SK-N-SH treated with all-trans-retinoic acid at 6 μM for 48 hours (cell line): Measurements from ENCODE around the gene GID4.

Source experiments
- ATAC-seq: fragments of 200-7000 bp; cut with Tn5 transposase; 3 replicates; pipeline ENCODE4 v1.9.1; 2020; ENCODE audit warnings: mild to moderate bottlenecking, moderate library complexity
- ARNTL ChIP-seq: fragments of 450-650 bp; formaldehyde crosslinking; IDR thresholded peaks from 2 replicates; pipeline ENCODE4 v1.5.0; 2020; ENCODE audit warnings: low read depth, mild to moderate bottlenecking, moderate library complexity, borderline replicate concordance
- BACH2 ChIP-seq: fragments of 250-450 bp; sonication (Bioruptor Pico); IDR thresholded peaks from 2 replicates; pipeline ENCODE4 v1.9.0; 2021; ENCODE audit warnings: mild to moderate bottlenecking, borderline replicate concordance
- CSDC2 ChIP-seq: fragments of 250-450 bp; sonication (Bioruptor Pico); IDR thresholded peaks from 2 replicates; pipeline ENCODE4 v1.5.0; 2020; ENCODE audit warnings: mild to moderate bottlenecking, moderate library complexity
- CSRNP3 ChIP-seq: fragments of 250-450 bp; sonication (Bioruptor Pico); IDR thresholded peaks from 2 replicates; pipeline ENCODE4 v1.5.1; 2021; ENCODE audit warnings: mild to moderate bottlenecking, moderate library complexity
- ESRRG ChIP-seq: fragments of 250-450 bp; sonication (Bioruptor Pico); IDR thresholded peaks from 2 replicates; pipeline ENCODE4 v1.6.1; 2021; ENCODE audit warnings: mild to moderate bottlenecking
- GLIS3 ChIP-seq: fragments of 250-450 bp; sonication (Bioruptor Pico); IDR thresholded peaks from 2 replicates; pipeline ENCODE4 v1.5.0; 2020; ENCODE audit warnings: mild to moderate bottlenecking, moderate library complexity
- ISL1 ChIP-seq: fragments of 250-450 bp; sonication (Bioruptor Pico); IDR thresholded peaks from 2 replicates; pipeline ENCODE4 v2.1.2; 2022; ENCODE audit warnings: mild to moderate bottlenecking, moderate library complexity
- OSR1 ChIP-seq: fragments of 250-450 bp; sonication (Bioruptor Pico); IDR thresholded peaks from 2 replicates; pipeline ENCODE4 v1.8.0; 2022; ENCODE audit warnings: moderate library complexity, mild to moderate bottlenecking, inconsistent platforms
- PATZ1 ChIP-seq: fragments of 250-450 bp; sonication (Bioruptor Pico); IDR thresholded peaks from 2 replicates; pipeline ENCODE4 v1.8.0; 2020; ENCODE audit warnings: mild to moderate bottlenecking, moderate library complexity, borderline replicate concordance
- PPARA ChIP-seq: fragments of 250-450 bp; sonication (Bioruptor Pico); IDR thresholded peaks from 2 replicates; pipeline ENCODE4 v1.5.0; 2020; ENCODE audit warnings: mild to moderate bottlenecking, borderline replicate concordance
- RARB ChIP-seq: fragments of 250-450 bp; sonication (Bioruptor Pico); IDR thresholded peaks from 2 replicates; pipeline ENCODE4 v1.8.0; 2021; ENCODE audit warnings: mild to moderate bottlenecking, moderate library complexity
- SNAI2 ChIP-seq: fragments of 250-450 bp; sonication (Bioruptor Pico); IDR thresholded peaks from 2 replicates; pipeline ENCODE4 v1.5.0; 2020; ENCODE audit warnings: mild to moderate bottlenecking, moderate library complexity
- TCF4 ChIP-seq: fragments of 250-450 bp; sonication (Bioruptor Pico); IDR thresholded peaks from 2 replicates; pipeline ENCODE4 v1.8.0; 2021; ENCODE audit warnings: mild to moderate bottlenecking, moderate library complexity, borderline replicate concordance
- TOX ChIP-seq: fragments of 250-450 bp; sonication (Bioruptor Pico); IDR thresholded peaks from 2 replicates; pipeline ENCODE4 v1.8.0; 2021; ENCODE audit warnings: mild to moderate bottlenecking, moderate library complexity, borderline replicate concordance
- TSHZ2 ChIP-seq: fragments of 250-450 bp; sonication (Bioruptor Pico); IDR thresholded peaks from 2 replicates; pipeline ENCODE4 v1.5.0; 2020; ENCODE audit warnings: mild to moderate bottlenecking, moderate library complexity
- ZC3H10 ChIP-seq: fragments of 250-450 bp; sonication (Bioruptor Pico); IDR thresholded peaks from 2 replicates; pipeline ENCODE4 v1.5.1; 2021; ENCODE audit warnings: mild to moderate bottlenecking, moderate library complexity
- ZFP3 ChIP-seq: fragments of 250-450 bp; sonication (Bioruptor Pico); IDR thresholded peaks from 2 replicates; pipeline ENCODE4 v1.5.0; 2020; ENCODE audit warnings: mild to moderate bottlenecking, moderate library complexity
- ZFP30 ChIP-seq: fragments of 450-650 bp; formaldehyde crosslinking; IDR thresholded peaks from 2 replicates; pipeline ENCODE4 v1.5.0; 2022; ENCODE audit warnings: mild to moderate bottlenecking, moderate library complexity
- ZNF565 ChIP-seq: fragments of 450-650 bp; formaldehyde crosslinking; conservative IDR thresholded peaks from 2 replicates; pipeline ENCODE4 v1.5.0; 2020; ENCODE audit warnings: low read depth, mild to moderate bottlenecking, moderate library complexity
- ZNF8 ChIP-seq: fragments of 450-650 bp; formaldehyde crosslinking; IDR thresholded peaks from 2 replicates; pipeline ENCODE4 v1.5.0; 2020; ENCODE audit warnings: mild to moderate bottlenecking, moderate library complexity
- TF ChIP-seq, protein P1 (sequence below): fragments of 250-450 bp; sonication (Bioruptor Pico); IDR thresholded peaks from 2 replicates; pipeline ENCODE4 v1.5.1; 2020; ENCODE audit warnings: low read depth, mild to moderate bottlenecking, moderate library complexity

Gene GID4

GRCh38 chr17:18065546-18065945, 26.3 kb downstream of the GID4 start:
- TF ChIP-seq ARNTL (CRISPR knock-in tag) (no peak), CSDC2 (CRISPR knock-in tag) (no peak), ZC3H10 (CRISPR knock-in tag) (no peak), ZNF565 (CRISPR knock-in tag) (no peak), TSHZ2 (CRISPR knock-in tag) (no peak), RARB (no peak), TCF4 (CRISPR knock-in tag) (no peak), ZNF8 (CRISPR knock-in tag) (no peak), CSRNP3 (CRISPR knock-in tag) (no peak), SNAI2 (no peak), ISL1 (CRISPR knock-in tag) (no peak), PPARA (CRISPR knock-in tag) (no peak), PATZ1 (CRISPR knock-in tag) (no peak), ESRRG (no peak), ZFP3 (CRISPR knock-in tag) (no peak), ZFP30 (CRISPR knock-in tag) (no peak), TOX (CRISPR knock-in tag) (no peak), OSR1 (CRISPR knock-in tag) (no peak), GLIS3 (no peak)
- TF ChIP-seq, protein P1, sequence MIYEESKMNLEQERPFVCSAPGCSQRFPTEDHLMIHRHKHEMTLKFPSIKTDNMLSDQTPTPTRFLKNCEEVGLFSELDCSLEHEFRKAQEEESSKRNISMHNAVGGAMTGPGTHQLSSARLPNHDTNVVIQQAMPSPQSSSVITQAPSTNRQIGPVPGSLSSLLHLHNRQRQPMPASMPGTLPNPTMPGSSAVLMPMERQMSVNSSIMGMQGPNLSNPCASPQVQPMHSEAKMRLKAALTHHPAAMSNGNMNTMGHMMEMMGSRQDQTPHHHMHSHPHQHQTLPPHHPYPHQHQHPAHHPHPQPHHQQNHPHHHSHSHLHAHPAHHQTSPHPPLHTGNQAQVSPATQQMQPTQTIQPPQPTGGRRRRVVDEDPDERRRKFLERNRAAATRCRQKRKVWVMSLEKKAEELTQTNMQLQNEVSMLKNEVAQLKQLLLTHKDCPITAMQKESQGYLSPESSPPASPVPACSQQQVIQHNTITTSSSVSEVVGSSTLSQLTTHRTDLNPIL (CRISPR knock-in tag), result no peak
- ATAC-seq, result no peak

DNA sequence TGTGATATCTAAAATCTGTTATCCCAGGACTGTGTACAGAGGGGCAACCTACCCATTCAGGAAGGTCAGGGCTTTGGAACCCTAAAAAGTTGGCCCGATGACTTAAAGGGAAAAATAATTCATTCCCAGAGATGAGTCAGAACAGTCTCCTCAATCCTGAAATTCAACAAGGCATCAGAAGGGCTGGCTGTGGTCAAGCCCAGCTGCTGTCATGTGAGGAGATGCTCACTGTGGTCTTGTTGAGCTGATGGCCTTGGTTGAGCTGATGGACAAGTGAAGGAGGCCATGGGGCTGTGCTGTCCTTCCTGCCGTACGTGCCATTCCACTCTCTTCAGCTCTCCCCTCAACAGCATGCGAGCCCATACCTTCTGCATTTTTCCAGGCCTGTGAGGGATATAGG, 27.7 kb downstream of the GID4 start:
- TF ChIP-seq OSR1 (CRISPR knock-in tag), result no peak
- TF ChIP-seq ZNF8 (CRISPR knock-in tag), result no peak
- no peak for TF ChIP-seq ZFP3 (CRISPR knock-in tag)
- ATAC-seq, result no peak

- no peak for ATAC-seq
- TF ChIP-seq TCF4 (CRISPR knock-in tag), result no peak
- TF ChIP-seq BACH2, result no peak
- TF ChIP-seq PATZ1 (CRISPR knock-in tag), result no peak
- TF ChIP-seq, protein P1 (CRISPR knock-in tag), result no peak
These were observed 29.9 kb downstream of the GID4 start for GRCh38 chr17:18069101-18069500.
